HCT116 (cell line): Measurements from ENCODE around the gene PCYT1A. TPM values are rescaled to one million over a fixed set of nuclear protein-coding genes. Genes with fewer than 3 reads are reported as not detected.

Source experiments
- ATAC-seq: fragments of 200-7000 bp; cut with Tn5 transposase; 2 replicates; pipeline ENCODE4 v1.9.1; 2020; ENCODE audit warnings: mild to moderate bottlenecking, moderate library complexity
- BruUV-seq: library from RNA; stranded (reverse); fragments of 400-500 nt; replicated peaks from 2 replicates; lab custom pipeline; 2021; lab: Mats Ljungman, UMichigan
- CTCF ChIA-PET: fragments of 300-600 bp; sonication (Branson Sonifier 250); formaldehyde crosslinking; loops from one replicate; lab custom pipeline; 2021; ENCODE audit warnings: antibody characterized with exemption; lab: Charles Lee
- POLR2A ChIA-PET: fragments of 300-600, 350-600 bp; sonication (Branson Sonifier 250); formaldehyde crosslinking; loops from one replicate; lab custom pipeline; 2021; ENCODE audit warnings: antibody characterized with exemption; lab: Charles Lee
- RAD21 ChIA-PET, 2 experiments: fragments of 300-600 bp; sonication (Branson Sonifier 250); formaldehyde crosslinking; loops; one replicate each; lab custom pipeline; 2023; ENCODE audit warnings: low total read pairs in 2 of 2; ENCODE audit not compliant: uncharacterized antibody in 2 of 2, unreplicated experiment in 2 of 2, low non-redundant PET in 1 of 2; lab: Charles Lee
- DNase-seq: peaks from one replicate; pipeline ENCODE4 v3.0.0-alpha.2; 2010; ENCODE audit warnings: low read depth, low spot score
- H2AFZ ChIP-seq: fragments of 200-600 bp; shearing (Covaris generic), sonication (generic); 2 replicates; pipeline ENCODE4 v1.6.1; 2017; ENCODE audit warnings: low read depth, mixed run types, mixed read lengths, antibody characterized with exemption, low read length; ENCODE audit not compliant: poor library complexity, severe bottlenecking
- H3K27ac ChIP-seq: 2 replicates; pipeline ENCODE4 v1.5.1; 2012; ENCODE audit warnings: low read depth, low read length
- H3K27me3 ChIP-seq: fragments of 200-600 bp; sonication (generic); 2 replicates; pipeline ENCODE4 v1.6.1; 2016; ENCODE audit warnings: mixed run types, low read length, mixed read lengths; ENCODE audit not compliant: insufficient read depth
- H3K36me3 ChIP-seq, 2 experiments: fragments of 200-500 bp in 1 of 2; fragments of 200-600 bp in 1 of 2; sonication (Bioruptor generic) in 1 of 2; sonication (generic) in 1 of 2; 2 replicates each; pipeline versions ENCODE4 v1.5.1 to v1.6.1; 2014 to 2016; ENCODE audit warnings: low read length in 2 of 2, inconsistent platforms in 1 of 2, mixed read lengths in 1 of 2, mixed run types in 1 of 2; ENCODE audit not compliant: insufficient read depth in 2 of 2, control insufficient read depth in 1 of 2
- H3K4me1 ChIP-seq, 2 experiments: fragments of 200-600 bp in 1 of 2; sonication (generic) in 1 of 2; 2 replicates each; pipeline versions ENCODE4 v1.5.1 to v1.6.1; 2012 to 2017; ENCODE audit warnings: low read length in 2 of 2, inconsistent platforms in 1 of 2, mild to moderate bottlenecking in 1 of 2, mixed read lengths in 1 of 2, mixed run types in 1 of 2, moderate library complexity in 1 of 2; ENCODE audit not compliant: insufficient read depth in 2 of 2, control insufficient read depth in 1 of 2
- H3K4me2 ChIP-seq: fragments of 200-600 bp; sonication (generic); 2 replicates; pipeline ENCODE4 v1.6.1; 2017; ENCODE audit warnings: mixed run types, low read length, mixed read lengths
- H3K4me3 ChIP-seq, 2 experiments: fragments of 200-600 bp in 1 of 2; sonication (generic) in 1 of 2; replicated peaks in 1 of 2; 2 replicates each; pipeline ENCODE4 v1.5.1; 2011 to 2016; ENCODE audit warnings: low read length in 2 of 2, control low read depth in 1 of 2, low read depth in 1 of 2, mild to moderate bottlenecking in 1 of 2, mixed read lengths in 1 of 2, mixed run types in 1 of 2
- H3K79me2 ChIP-seq: fragments of 200-600 bp; sonication (generic); 2 replicates; pipeline ENCODE4 v1.6.1; 2017; ENCODE audit warnings: mild to moderate bottlenecking, mixed run types, low read length, moderate library complexity, mixed read lengths; ENCODE audit not compliant: insufficient read depth
- H3K9ac ChIP-seq: fragments of 200-600 bp; sonication (generic); 2 replicates; pipeline ENCODE4 v1.6.1; 2016; ENCODE audit warnings: low read length, mixed read lengths
- H3K9me2 ChIP-seq: fragments of 200-600 bp; sonication (generic), shearing (Covaris generic); 2 replicates; pipeline ENCODE4 v1.6.1; 2017; ENCODE audit warnings: mixed run types, mild to moderate bottlenecking, moderate library complexity; ENCODE audit not compliant: insufficient read depth
- H3K9me3 ChIP-seq, 2 experiments: fragments of 200-500 bp in 1 of 2; fragments of 200-600 bp in 1 of 2; sonication (Bioruptor generic) in 1 of 2; sonication (generic) in 1 of 2; 2 replicates each; pipeline ENCODE4 v1.6.1; 2014 to 2017; ENCODE audit warnings: low read length in 2 of 2, mixed read lengths in 2 of 2, inconsistent platforms in 1 of 2, low read depth in 1 of 2, mild to moderate bottlenecking in 1 of 2, mixed run types in 1 of 2, moderate library complexity in 1 of 2; ENCODE audit not compliant: control insufficient read depth in 1 of 2, insufficient read depth in 1 of 2
- H4K20me1 ChIP-seq: fragments of 200-600 bp; sonication (generic), shearing (Covaris generic); 2 replicates; pipeline ENCODE4 v1.6.1; 2017; ENCODE audit warnings: mixed run types, mild to moderate bottlenecking, moderate library complexity; ENCODE audit not compliant: insufficient read depth
- ATF3 ChIP-seq: IDR thresholded peaks from 2 replicates; pipeline ENCODE4 v1.6.1; 2012
- CBX3 ChIP-seq: IDR thresholded peaks from 2 replicates; pipeline ENCODE4 v1.6.1; 2012; ENCODE audit warnings: low read depth
- CEBPB ChIP-seq: IDR thresholded peaks from 2 replicates; pipeline ENCODE4 v1.6.1; 2012; ENCODE audit warnings: low read depth
- CTCF ChIP-seq, 3 experiments: fragments of 200-600 bp in 1 of 3; sonication (generic) in 1 of 3; IDR thresholded peaks in 2 of 3; conservative IDR thresholded peaks in 1 of 3; 2 replicates each; pipeline ENCODE4 v1.5.1; 2012 to 2017; ENCODE audit warnings: low read depth in 2 of 3, low read length in 2 of 3, antibody characterized with exemption in 1 of 3, borderline replicate concordance in 1 of 3, control low read depth in 1 of 3, mild to moderate bottlenecking in 1 of 3, mixed read lengths in 1 of 3, mixed run types in 1 of 3, moderate library complexity in 1 of 3; ENCODE audit not compliant: insufficient read depth in 1 of 3
- EGR1 ChIP-seq: IDR thresholded peaks from 2 replicates; pipeline ENCODE4 v1.6.1; 2012; ENCODE audit warnings: low read depth
- ELF1 ChIP-seq: IDR thresholded peaks from 2 replicates; pipeline ENCODE4 v1.6.1; 2012; ENCODE audit warnings: low read depth, borderline replicate concordance
- EZH2 ChIP-seq: fragments of 200-600 bp; sonication (generic); IDR thresholded peaks from 2 replicates; pipeline ENCODE4 v1.6.1; 2017; ENCODE audit warnings: antibody characterized with exemption, mixed run types
- EZH2phosphoT487 ChIP-seq: fragments of 200-600 bp; IDR thresholded peaks from 2 replicates; pipeline ENCODE4 v1.6.1; 2018; ENCODE audit warnings: antibody characterized with exemption, borderline replicate concordance
- FOSL1 ChIP-seq: IDR thresholded peaks from 2 replicates; pipeline ENCODE4 v1.6.1; 2012; ENCODE audit warnings: low read depth
- MAX ChIP-seq: IDR thresholded peaks from 2 replicates; pipeline ENCODE4 v1.6.1; 2012
- POLR2A ChIP-seq: IDR thresholded peaks from 2 replicates; pipeline ENCODE4 v1.7.0; 2011; ENCODE audit warnings: borderline replicate concordance; ENCODE audit not compliant: insufficient read depth, insufficient read length; ENCODE audit errors: extremely low read depth
- POLR2AphosphoS5 ChIP-seq: IDR thresholded peaks from 2 replicates; pipeline ENCODE4 v1.6.1; 2011; ENCODE audit warnings: mild to moderate bottlenecking, low read depth, low read length, moderate library complexity
- RAD21 ChIP-seq: IDR thresholded peaks from 2 replicates; pipeline ENCODE4 v1.6.1; 2012; ENCODE audit warnings: low read depth, mild to moderate bottlenecking
- REST ChIP-seq: IDR thresholded peaks from 2 replicates; pipeline ENCODE4 v1.6.1; 2012; ENCODE audit warnings: low read depth
- SIN3A ChIP-seq: IDR thresholded peaks from 2 replicates; pipeline ENCODE4 v1.6.1; 2012; ENCODE audit warnings: low read depth
- TCF7L2 ChIP-seq: IDR thresholded peaks from 2 replicates; pipeline ENCODE4 v1.7.0; 2011; ENCODE audit warnings: borderline replicate concordance, inconsistent platforms; ENCODE audit not compliant: insufficient read depth, insufficient read length; ENCODE audit errors: extremely low read depth
- YY1 ChIP-seq: IDR thresholded peaks from 2 replicates; pipeline ENCODE4 v1.6.1; 2011; ENCODE audit warnings: low read length, low read depth, moderate library complexity, mild to moderate bottlenecking; ENCODE audit not compliant: insufficient replicate concordance; ENCODE audit errors: extremely low read depth
- ZBTB33 ChIP-seq: IDR thresholded peaks from 2 replicates; pipeline ENCODE4 v1.6.1; 2011; ENCODE audit warnings: mild to moderate bottlenecking, low read length, moderate library complexity; ENCODE audit not compliant: insufficient replicate concordance; ENCODE audit errors: extremely low read depth
- ZFX ChIP-seq: fragments of 450-650 bp; IDR thresholded peaks from 2 replicates; pipeline ENCODE4 v1.6.1; 2017
- ZNF274 ChIP-seq: fragments of 200-500 bp; sonication (Bioruptor generic); IDR thresholded peaks from 2 replicates; pipeline ENCODE4 v1.6.1; 2014; ENCODE audit warnings: mild to moderate bottlenecking, low read depth, low read length, inconsistent platforms
- intact Hi-C: fragments of 100-400 bp; cut with micrococcal nuclease; formaldehyde crosslinking; loops from 2 replicates; pipeline ENCODE4 v1.10.0; 2022
- total RNA-seq: library from RNA; stranded (reverse); gene quantifications from one replicate; pipeline ENCODE4 v1.2.1, GENCODE V29; 2021; ENCODE audit not compliant: unreplicated experiment

Gene PCYT1A
- total RNA-seq, 1 experiment from 2014 or later, result 32.1 TPM

- TF ChIP-seq TCF7L2, result no peak
- no peak for TF ChIP-seq POLR2AphosphoS5
- no peak for TF ChIP-seq MAX
- TF ChIP-seq FOSL1, result no peak
- no peak for TF ChIP-seq ZNF274
- TF ChIP-seq CBX3, result no peak
- no peak for TF ChIP-seq EZH2
- TF ChIP-seq CEBPB, result no peak
- TF ChIP-seq EGR1, result no peak
- TF ChIP-seq EZH2phosphoT487, result no peak
- no peak for TF ChIP-seq ATF3
- TF ChIP-seq ZFX, result no peak
- TF ChIP-seq POLR2A, result no peak
- TF ChIP-seq CTCF (IDR thresholded peaks at IDR 0.05 in 2 of 3, conservative IDR thresholded peaks at IDR 0.05 in 1 of 3; ENCODE audit: borderline replicate concordance in 1 of 3, insufficient read depth in 1 of 3, low read depth in 2 of 3, low read length in 2 of 3), result no peak
- no peak for TF ChIP-seq ELF1
- no peak for TF ChIP-seq YY1
- TF ChIP-seq REST, result no peak
- TF ChIP-seq RAD21, result no peak
- TF ChIP-seq ZBTB33, result no peak
- TF ChIP-seq SIN3A, result no peak
- TF ChIP-seq, all 23 proteins: peak for 0
- no peak overlapping the region for H3K27ac ChIP-seq
- ChIA-PET RAD21 (no interaction called here), POLR2A (no interaction called here), CTCF (no interaction called here)
- no peak overlapping the region for H2AFZ ChIP-seq
- no peaks in the 10 kb centered on the region for H3K27me3 ChIP-seq
- no peaks in the 10 kb centered on the region for H4K20me1 ChIP-seq
- no peaks in the 10 kb centered on the region for H3K36me3 ChIP-seq
- no peaks in the 10 kb centered on the region for H3K9me3 ChIP-seq
- H3K79me2 ChIP-seq, result no peaks in the 10 kb centered on the region
- no TSS peak for BruUV-seq
- H3K4me2 ChIP-seq, result no peak overlapping the region
- H3K4me1 ChIP-seq, result no peaks in the 10 kb centered on the region; a peak in 1 of 4 replicates
- DNase-seq (no peak), ATAC-seq (no peak)
- no peak overlapping the region for H3K4me3 ChIP-seq
- H3K9ac ChIP-seq, result no peak overlapping the region
- H3K9me2 ChIP-seq, result no peaks in the 10 kb centered on the region
- intact Hi-C loops, result no loop called here
Observed at GRCh38 chr3:196193133-196193735, 94.3 kb downstream of the PCYT1A start.
